Non-pigmented ciliary epithelial cell (primary cell): Measurements from ENCODE around the gene PLXNA4.
"Not testable (repeated sequence)": the region's sequence is repeated elsewhere in the genome, so short reads cannot be mapped to it uniquely, and the experiment has no call there.

Source experiments
- DNase-seq: peaks from one replicate; pipeline ENCODE4 v3.0.0-alpha.2; 2010; ENCODE audit warnings: low read depth

PLXNA4 gene

GRCh38 chr7:132178402-132179079 lies 397.7 kb downstream of the PLXNA4 start:
- DNase-seq = not testable (repeated sequence)

DNA sequence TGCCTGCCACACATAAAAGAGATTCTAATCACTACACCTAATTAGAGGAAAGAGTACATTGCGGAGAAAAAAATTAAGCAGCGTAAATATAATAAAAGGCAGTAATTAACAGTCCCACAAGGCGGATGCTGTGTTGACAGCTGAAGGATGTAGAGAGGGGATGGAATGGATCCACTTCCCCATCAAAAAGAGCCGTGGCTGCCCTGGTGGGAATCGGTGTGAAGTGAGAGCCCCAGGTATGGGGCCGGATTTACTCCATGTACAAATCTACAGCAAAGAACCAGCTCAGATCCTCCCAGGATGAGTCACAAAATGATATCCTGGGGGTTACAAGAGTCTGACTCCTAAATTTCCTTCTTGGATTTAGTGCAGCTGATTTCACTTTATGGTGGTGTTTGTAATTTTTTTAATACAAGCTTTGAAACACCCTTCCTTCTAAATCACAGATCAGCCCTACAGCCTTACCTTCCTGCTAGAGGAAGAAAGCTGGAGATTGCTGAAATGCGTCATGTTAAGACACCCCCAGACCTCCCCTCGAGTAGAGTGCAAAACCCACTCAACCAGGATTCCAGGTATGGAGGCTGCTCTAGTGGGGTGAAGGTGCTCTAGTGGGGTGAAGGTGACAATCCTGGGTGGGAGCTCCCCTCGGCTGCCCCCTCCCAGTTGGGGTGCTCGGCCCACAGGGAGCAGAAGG lies 398.4 kb downstream of the PLXNA4 start:
- DNase-seq = no peak

GRCh38 chr7:132176719-132177118 lies 399.6 kb downstream of the PLXNA4 start:
- no peak for DNase-seq

GRCh38 chr7:132171130-132171576 lies 405.1 kb downstream of the PLXNA4 start:
- DNase-seq = no peak

DNA sequence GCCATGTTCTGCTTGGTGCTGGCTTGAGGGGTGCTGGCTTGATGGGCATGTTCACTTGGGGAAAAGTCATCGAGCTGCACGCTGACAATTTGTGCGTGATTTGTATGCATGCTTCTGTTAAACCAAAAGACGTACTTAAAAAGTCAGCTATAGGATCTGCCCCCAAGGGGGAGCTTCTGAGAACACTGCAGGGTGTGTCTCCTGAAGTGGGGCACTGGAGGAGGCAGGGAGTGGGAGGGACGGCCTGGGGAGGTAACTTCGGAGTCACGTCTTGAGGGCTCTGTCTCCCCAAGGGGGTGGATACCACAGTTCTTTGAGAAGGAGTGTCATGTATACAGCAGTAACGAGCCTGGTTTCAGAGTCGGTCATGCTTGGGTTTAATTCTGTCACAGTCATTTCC lies 406.5 kb downstream of the PLXNA4 start:
- no peak for DNase-seq

- DNase-seq = no peak
Observed at GRCh38 chr7:132168239-132168638, 408.0 kb downstream of the PLXNA4 start.

DNA sequence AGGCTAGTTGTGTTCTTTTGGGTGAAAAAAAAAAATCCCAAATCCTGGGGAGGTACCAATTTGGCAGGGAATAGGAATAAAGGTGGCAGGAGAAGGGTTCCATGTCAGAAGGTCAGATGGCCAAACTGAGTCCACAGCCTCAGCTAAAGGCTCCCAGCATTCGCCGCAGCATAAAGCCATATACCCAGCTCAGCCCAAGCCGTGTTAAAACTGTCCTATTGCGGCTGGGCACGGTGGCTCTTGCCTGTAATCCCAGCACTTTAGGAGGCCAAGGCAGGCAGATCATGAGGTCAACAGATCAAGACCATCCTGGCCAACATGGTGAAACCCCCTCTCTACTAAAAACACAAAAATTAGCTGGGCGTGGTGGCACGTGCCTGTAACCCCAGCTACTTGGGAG lies 410.6 kb downstream of the PLXNA4 start:
- DNase-seq = not testable (repeated sequence)

DNA sequence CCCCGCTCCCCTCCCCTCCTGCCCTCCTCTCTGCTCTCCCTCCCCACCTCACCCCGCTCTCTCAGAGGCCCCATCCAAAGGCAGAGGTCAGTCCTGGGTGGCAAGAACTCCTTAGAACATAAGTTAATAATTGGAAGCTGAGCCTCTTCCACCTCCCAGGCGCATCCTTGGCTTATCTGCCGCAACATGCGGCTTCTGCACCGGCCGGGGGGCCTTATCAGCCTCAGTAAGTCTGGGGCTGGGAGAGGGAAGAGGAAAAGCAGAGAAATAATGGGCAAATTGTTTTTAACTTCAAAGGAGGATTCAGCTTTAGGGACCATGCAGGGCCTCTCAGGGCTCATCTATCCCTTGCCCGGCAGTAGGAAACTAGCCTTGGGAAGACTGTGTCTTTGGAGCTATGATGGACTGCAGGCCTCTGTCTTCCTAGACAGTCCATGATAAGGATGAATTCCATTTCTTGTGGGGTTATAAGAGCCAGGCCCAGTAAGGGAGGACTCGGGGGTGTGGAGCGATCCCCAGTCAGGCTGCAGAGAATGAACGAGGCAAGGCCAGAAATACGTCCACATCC lies 411.6 kb downstream of the PLXNA4 start:
- no peak for DNase-seq

DNA sequence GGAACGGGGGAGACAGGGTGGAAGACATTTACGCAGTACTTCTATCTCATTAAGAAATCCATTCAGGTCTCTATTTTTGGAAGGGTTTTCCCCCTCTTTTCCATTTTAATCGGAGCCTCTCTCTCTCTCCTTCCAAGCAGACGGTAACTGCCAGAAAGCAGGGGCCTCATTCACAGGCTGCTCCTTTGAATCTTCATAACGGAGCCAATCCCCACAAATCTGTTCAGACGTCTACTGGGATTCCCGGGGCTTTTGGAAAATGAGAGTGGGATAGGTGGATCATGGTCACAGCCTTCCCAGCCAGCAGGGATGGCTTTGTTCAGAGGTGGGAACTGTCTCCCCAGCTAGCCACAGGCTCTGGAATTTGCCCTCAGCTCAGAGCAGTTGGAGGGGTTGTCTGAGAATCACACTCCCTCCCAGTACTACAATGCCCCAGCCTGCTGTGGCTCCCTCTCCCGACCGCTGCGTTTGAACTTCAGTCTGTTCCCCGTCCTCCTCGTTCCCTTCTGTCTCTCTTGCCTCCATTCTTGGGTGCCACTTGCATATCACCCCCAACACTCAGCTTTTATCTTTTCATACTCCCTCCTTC lies 413.6 kb downstream of the PLXNA4 start:
- DNase-seq = no peak

GRCh38 chr7:132161976-132162375 lies 414.3 kb downstream of the PLXNA4 start:
- DNase-seq = no peak

DNA sequence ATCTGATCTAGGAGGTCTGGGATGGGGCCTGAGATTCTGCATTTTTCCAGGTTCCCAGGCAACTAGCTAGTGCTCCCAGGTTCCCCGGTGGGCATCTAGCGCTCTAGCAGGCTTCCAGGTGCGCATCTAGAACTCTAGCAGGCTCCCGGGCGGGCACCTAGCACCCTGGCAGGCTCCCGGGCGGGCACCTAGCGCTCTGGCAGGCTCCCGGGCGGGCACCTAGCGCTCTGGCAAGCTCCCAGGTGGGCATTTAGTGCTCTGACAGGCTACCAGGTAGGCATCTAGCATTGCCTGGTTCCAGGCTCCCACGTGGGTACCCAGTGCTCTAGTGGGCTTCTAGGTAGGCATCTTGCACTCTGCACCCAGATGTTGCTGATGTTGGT lies 414.7 kb downstream of the PLXNA4 start:
- DNase-seq = no peak

GRCh38 chr7:132160611-132161532 lies 415.4 kb downstream of the PLXNA4 start:
- no peak for DNase-seq

GRCh38 chr7:132158841-132159240 lies 417.4 kb downstream of the PLXNA4 start:
- no peak for DNase-seq

- DNase-seq = no peak
Observed at GRCh38 chr7:132158166-132158565, 418.1 kb downstream of the PLXNA4 start.

DNA sequence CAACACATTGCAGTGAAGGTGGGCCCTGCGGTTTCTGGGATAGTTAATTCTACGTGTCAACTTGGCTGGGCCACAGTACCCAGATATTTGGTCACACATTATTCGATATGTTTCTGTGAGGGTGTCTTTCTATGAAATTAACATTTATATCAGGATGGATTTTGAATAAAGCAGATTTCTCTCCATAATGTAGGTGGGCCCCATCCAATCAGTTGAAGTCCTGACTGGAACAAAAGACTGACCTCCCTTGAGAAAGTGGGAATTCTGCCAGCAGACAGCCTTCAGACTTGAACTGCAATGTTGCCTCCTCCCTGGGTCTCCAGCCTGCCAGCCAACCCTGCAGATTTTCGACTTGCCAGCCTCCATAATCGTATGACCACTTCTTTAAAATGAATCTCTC lies 420.6 kb downstream of the PLXNA4 start:
- no peak for DNase-seq

DNA sequence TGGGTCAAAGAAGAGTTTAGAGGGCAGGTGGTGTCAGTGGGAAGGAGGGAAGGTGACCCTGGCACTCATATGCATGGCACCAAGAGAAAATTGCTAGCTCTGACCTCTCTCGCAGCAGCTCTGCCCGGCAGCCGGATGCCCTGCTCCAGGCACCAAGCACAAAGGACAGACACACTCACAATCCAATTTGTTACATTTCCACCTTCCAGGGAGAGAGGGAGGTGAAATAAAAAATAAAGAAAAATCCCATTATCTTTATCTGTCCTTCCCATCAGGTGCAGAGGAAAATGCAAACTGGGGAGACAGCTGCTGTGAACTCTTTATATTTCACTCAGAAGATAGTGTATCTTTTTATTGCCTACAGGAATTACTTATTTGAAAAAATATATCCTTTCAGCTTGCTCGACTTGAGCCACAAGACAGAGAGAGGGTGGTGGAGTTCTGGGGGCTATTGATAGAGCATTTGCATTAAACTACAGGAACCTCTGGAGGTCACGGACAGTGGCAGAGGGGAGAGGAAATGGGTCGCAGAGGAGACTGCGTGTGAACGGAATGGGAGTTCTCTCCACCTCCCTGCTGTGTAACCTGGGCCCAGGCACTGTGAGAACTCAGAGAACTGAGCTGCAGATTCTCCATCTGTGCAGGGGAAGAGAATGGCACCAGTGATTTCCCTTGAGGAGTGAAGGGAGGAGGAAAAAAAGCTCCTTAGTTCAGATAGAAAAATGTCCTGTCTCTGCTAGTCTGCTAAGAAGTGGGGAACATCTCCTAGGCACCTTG lies 421.4 kb downstream of the PLXNA4 start:
- DNase-seq = no peak

- no peak for DNase-seq
Observed at GRCh38 chr7:132154248-132154647, 422.0 kb downstream of the PLXNA4 start.

GRCh38 chr7:132152131-132152889 lies 424.0 kb downstream of the PLXNA4 start:
- DNase-seq = no peak

DNA sequence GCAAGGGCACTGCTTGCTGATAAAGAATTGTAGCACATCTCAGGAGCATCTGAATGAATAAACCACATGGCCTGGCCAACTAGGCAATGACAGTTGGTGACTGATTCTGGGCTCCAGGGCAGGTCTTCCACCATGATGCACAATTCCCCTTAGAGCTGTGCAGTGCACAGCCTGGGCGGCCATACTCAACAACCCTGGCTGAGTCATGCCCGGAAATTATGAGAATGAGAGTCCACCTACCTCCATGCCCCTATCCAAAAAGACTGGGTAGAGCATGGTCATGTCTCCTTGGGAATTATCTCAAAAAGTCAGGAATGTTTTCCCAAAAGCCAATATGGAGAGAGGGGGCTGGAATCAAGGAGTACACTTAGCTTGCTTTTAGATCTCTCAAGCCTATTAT lies 425.6 kb downstream of the PLXNA4 start:
- DNase-seq = no peak
